M059J (cell line): Measurements from ENCODE around the gene DACH1. TPM values are rescaled to one million over a fixed set of nuclear protein-coding genes. Genes with fewer than 3 reads are reported as not detected.

Experiments
- DNase-seq: peaks from one replicate; pipeline ENCODE4 v3.0.0-alpha.2; 2012; ENCODE audit warnings: low read depth
- total RNA-seq: library from RNA; depleted of rRNA; stranded (reverse); fragments of >200 nt; shearing (Covaris generic); gene quantifications from 2 replicates; pipeline ENCODE4 v1.2.3, GENCODE V29; 2014

DACH1 gene
- total RNA-seq, 1 experiment from 2014 or later, result not detected

DNA sequence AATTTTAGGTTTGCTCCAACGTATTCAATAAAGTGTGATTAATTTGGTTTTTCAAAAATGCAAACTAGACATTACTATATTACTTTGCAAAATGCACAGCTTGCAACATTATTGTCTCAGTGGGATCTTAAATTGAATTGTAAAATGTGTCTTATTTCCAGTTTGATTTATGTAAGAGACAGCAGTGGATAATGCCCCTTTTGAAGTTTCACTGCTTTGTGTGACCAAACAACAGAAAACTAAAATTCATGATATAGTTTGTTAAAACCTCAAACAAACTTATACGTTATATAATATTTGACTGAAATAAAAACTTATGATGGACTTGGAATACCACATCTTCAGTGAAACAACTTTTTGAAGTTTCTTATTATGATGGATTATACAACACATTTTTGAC lies 279.8 kb downstream of the DACH1 start:
- DNase-seq, result no peak

DNA sequence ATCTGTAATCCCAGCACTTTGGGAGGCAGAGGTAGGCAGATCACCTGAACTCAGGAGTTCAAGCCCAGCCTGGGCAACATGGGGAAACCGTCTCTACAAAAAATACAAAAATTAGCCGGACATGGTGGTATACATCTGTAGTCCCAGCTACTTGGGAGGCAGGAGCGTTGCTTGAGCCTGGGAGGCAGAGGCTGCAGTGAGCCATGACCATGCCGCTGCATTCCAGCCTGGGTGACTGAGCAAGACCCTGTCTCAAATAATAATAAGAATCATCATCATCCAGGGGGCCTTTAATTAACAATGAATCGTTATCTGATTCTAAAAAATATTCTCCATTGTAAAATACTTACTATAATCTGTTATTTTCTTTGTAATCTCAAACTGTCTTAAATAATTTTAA lies 283.4 kb downstream of the DACH1 start:
- DNase-seq, result no peak

DNA sequence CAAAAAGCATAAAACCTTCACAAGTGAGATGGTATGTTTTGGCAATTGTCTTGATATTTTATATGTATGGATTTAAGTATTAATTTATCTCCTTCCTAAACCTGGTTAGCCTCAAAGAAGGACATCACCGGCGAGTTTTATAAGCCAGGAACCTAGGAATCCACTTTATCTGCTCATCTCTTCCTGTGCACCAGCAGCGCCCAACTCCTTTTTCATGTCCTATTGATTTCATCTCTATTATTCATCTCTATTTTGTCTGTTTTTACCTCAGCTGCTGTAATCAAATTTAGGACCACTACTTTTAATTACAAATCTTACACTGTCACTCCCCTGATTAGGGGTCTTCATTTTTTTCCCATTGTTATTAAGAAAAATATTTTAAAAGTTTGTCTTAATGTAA lies 286.4 kb downstream of the DACH1 start:
- DNase-seq, result no peak

DNA sequence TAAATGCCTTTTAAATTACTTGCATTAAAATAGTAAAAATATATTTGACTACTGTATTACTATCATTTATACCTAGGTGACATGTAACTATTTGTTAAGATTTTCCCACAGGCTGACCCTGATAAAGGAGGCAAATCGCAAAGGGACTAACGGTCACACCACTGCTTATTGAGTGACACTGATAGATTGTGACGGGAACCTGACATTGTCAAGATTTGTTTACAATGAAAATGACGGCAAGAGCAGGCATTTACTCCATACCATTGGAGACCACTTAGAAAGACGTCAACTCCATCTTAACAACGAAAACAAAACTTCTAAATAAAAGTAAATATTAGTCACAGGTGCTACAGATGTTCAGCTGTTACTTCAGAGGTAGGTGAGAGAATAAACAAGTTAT lies 289.0 kb downstream of the DACH1 start:
- DNase-seq, result no peak

DNA sequence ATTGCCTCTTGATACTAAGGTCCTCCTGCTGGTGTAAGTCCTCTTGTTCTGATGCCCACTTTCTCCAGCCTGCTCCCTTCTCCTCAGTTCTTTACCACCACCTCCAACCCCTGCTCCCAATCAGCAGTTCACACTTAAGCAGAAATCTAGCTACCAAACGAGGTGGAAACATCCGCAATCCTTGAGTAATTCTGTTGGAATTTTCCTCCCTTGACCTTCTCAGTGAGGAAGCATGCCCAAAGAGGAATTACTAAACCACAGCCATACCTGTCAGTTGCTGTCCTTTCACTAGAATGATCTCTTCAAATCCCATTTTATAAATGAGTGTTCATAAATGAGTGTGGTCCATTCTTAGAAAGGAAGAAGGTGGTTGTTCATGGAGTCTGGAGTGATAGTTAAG lies 289.9 kb downstream of the DACH1 start:
- peak; percentile 0 for DNase-seq

DNA sequence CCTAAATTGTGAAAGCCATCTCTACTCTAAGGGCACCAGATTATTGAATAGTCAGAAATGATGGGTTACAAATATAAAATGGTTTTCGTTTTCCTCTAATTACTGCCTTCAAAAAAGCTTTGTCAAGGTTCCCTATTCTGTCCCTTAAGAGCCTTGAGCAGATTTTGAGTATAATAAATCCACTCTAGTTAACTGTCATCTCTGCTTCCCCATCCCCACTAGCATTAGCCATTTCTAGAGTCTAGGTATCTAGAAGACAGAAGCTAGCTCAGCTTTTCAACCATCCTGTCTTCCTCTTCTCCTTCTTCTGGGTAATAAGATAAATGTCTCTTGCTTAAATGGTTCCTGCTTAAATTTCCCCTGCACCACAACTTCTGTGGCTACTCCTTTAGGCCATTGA lies 290.4 kb downstream of the DACH1 start:
- DNase-seq, result no peak

DNA sequence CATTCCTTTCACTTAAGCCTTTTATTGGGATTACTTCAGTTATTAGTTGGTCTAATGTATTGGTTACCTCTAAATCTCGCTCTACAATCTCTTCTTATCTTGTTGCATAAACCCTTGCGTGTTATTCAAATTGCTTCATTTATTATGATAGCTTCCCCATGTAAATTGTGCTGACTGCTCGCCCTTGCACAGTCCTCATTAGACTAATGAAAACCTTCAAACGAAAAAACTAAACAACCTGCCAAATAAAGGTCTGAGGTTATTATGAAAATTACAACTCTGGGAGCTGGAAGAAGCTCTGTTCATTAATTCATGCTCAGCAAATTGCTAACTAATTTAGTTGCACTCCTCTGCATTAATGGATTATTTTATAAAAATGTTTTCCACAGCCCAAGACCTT lies 320.1 kb downstream of the DACH1 start:
- no peak for DNase-seq

DNA sequence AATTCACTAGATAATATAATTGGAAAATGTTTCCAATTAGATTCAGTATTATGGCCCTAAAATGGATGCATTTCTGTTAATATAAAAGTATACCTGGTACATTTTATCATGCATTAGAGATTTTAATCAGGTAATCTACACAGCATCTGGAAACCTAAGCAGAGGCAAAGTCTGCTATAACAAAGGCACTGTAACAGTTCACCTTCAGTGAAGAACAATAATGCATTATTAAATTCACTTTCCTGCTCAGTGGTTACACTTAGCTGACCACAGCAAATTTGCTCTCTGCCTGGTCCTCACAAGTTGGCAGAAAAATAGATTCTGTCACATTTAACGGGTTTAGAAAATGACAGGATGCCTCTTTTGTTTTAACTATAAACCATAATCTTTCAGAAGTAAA lies 326.9 kb downstream of the DACH1 start:
- no peak for DNase-seq

DNA sequence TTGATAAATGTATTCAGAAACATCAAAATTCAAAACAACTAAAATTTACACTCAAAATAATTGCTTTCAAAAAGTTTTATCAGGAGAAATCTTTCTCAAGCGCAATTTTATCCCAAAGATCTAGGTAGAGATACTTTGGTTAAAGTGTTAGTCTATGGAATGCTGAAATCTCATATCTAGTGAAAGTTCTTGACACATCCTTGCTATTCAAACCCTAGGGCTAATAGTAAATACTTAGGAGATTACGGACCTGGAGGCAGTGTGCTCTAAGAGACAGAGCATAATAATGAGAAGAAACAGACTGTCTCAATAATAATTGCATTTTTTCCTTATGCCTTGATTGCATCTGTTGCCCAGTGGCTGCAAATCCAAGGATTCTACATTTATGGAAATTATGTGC lies 330.8 kb downstream of the DACH1 start:
- no peak for DNase-seq

DNA sequence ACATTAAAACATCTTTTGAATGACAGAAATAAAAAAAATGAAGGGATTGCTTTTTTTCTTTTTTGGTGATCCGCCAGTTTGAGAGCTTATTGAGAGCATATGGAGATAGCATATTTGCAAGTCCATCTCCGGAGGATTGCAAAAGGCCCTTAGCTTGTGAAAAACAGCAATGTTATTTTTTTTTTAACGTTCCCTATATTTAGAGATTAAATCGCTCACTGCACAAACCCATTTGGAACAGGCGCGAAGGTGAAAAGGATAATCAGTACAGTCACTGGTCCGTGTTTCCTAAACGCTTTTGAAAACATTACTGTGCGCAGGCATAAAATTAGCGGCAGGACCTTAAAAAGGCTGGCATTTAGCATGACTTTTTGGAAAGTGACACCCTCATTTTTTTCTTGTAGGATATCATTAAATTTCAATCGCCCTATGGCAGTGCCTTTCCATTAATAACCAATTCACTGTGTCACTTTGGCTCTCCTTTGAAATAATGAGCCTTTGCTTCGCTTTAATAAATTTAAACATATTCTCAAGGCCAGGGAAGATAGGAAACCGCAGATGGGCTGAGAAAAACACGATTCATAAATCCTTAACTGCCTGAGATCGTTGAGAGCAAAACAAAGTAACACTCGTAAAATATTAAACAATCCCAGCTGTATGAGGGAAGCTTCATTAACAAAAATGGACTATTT lies 342.2 kb downstream of the DACH1 start:
- no peak for DNase-seq

DNA sequence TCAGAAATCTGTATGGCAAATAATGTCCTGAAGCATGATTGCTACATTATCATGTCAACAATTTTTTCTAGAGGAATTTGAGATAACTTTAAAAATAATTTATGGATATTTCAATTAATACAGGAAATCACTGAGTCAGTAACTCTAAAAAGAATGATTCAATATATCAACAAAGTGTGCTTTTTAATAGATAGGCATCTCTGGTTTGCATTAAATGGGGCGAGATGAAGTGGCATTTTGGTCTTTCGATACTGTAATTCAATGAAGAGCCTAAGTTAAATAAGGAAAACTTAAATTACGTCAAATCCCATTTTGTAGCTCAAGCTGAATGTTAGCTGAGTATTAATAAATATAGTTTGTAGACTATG lies 342.8 kb downstream of the DACH1 start:
- DNase-seq, result no peak

DNA sequence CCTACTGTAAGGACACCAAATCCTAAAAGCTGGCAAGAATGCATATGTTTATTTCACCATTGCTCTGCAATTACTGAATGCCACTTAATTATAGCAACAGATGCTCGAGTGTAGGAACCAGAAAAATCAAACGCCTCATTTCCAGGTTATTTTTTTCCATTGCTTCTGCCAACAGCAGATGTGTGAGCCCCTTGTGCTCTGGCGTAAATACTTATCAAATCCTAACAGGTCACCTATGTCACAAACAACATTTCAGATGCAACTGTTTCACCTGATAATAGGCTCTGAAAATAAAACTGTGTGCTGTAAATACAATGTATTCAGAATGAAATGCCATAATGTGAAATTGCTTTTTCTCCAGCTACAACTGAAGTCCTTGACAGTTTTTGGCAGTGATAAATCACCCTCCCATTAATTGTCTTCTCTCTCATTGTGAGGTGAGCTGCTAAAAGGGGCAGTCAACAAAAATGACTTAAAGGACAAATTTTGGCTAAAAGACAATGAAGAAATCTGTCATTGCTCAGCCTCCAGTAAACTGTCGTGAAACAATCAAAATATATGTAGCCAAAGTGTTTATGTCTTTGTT lies 344.0 kb downstream of the DACH1 start:
- no peak for DNase-seq

DNA sequence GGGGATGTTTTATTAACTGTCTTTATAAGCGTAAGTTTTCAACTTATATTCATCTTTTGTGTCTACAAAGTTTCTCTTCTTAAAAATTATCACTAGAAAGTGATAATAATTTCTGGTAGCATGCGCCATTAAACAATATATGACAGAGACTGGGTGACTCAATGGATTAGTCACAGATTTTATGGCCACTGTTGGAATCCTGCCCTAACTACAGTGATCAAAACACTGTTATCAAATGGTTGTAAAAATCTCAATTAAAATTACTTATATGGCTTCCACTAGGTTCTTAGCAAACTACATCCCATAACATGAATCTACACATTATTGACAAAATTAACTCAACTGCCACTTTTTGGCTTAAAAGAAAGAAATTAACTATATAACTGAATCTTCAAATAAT lies 350.0 kb downstream of the DACH1 start:
- DNase-seq, result no peak

DNA sequence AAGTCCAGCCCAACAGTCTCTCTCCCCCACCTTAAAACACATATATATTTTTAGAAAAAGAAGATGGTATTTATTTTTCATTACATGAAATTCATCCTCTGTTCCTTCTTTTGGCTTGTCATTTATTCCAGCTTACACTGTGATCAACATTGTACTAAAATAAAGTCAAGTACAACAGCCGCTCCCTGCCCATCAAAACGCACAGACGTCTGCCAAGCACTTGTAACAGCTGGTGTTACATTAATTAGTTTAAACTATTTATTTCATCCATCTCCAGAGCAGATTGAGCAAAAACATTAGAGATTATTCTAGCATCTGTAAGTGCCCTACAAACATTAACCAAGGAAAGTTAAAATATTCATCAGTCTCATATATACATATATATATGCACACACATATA lies 350.5 kb downstream of the DACH1 start:
- no peak for DNase-seq

DNA sequence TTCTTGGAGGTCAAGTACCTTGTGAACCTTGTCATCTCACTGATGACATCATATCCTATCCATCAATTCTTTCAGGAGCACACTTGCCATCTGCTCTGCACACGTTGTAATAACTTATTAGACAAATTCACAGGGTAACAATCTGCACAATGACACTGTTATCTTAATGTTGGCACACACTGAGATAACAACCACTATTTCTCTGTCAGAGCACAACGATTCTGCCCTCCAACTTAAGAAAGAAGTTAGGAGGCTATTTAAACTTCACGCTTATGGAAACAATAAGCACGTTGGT lies 351.3 kb downstream of the DACH1 start:
- DNase-seq, result no peak

DNA sequence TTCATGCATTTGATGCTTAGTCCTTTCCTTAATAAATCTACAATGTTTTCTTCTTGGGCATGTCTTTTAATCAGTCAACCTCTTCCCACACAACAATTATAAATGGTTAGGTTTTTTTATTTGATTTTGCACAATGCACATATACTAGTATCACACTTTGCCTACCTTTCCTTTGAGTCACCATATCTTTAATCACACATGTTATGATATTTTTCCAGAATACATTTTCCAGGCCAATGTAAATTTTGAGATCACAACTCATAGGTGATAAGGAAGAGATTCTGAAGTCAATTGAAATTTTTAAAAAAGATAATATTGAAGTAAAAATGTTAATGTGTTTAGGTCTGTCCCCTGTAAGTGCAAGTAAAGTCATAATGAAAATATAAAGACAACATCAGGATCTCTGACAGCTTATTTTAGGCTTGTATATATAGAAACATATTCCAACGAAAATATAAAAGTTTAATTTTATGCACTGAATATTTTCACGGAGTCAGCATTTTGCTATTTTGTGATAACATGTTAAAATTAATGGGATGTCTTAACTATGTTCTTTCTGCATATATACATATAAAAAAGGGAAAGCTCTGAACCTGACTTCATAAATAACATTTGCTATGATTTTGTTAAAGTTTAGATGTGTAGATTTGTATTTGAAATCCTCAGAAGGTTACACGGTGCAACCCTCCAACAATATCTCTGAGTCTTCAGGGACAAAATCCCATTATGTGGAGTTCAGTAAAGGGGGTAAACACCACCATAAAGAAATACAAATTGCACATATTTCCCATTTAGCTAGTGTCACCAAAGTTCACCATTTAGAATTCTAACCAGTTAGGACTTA lies 351.9 kb downstream of the DACH1 start:
- no peak for DNase-seq

DNA sequence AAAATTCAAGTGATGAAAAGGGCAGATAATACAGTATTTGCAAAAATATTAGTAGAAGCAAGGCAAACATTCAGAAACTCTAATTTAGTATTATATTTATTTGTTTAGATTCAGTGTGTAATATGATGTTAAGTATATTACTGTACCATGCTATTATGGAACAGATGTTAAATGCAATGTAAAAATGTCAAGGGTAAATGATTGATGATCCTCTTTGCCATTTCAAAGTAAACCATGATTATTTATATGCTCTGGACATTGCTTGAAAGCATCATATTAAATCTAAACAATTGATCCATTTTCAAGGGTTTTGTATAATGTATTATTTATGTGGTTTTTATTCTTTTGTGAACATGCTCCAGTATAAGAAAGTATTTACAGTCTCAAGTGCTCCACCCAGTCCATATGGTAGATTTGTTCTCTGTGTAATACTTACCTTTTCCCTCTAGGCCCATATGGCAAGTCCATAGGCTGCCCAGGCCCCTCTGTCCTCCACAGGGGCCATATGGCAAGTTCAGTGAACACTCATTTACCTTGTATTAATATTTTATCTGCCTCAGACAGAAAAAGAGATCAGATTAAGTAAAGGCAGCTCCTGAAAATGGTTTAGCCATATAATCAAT lies 353.5 kb downstream of the DACH1 start:
- DNase-seq, result no peak

DNA sequence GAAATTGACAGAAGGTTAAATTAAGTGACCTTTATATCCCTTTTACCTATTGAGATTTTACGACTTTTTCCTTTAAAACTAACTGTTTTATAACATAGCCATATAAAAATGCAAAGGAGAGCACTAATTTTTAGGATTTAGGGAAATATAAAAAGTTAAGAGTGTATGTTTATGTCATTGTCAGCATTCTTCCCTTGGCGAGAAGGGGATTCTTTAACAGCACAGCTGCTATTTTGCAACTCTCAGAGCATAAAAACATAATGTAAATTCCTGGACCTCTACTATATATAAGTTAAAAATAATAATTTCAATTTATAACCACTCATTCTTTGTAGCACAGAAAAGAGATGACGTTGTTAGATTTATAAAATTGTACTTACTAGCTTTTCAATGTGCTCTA lies 363.2 kb downstream of the DACH1 start:
- no peak for DNase-seq

DNA sequence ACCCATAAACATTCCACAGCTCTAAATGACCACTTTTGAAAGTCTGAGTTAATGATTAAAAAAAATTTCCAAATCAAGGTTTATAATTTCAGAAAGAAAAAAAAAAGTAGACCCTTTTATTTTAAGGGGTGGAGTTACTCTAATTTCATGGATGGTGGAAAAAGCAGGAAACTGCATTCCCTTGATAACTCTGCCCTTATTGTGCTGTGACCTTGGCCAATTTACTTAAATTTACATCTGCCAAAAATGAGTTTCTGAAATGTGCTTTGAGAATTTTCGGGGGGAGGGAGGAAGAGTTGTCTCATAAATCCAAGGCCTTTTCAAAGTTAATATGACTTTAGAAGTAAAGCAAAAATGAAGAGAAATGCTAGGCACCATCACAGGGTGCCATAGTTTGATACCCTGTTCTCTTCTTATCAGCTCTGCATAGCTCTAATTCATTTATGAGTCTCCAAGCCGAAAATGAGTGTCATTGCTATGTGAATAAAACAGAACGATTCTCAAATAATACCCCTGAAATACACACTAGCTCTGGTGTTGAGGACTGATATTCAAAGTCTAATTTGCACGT lies 367.0 kb downstream of the DACH1 start:
- no peak for DNase-seq

DNA sequence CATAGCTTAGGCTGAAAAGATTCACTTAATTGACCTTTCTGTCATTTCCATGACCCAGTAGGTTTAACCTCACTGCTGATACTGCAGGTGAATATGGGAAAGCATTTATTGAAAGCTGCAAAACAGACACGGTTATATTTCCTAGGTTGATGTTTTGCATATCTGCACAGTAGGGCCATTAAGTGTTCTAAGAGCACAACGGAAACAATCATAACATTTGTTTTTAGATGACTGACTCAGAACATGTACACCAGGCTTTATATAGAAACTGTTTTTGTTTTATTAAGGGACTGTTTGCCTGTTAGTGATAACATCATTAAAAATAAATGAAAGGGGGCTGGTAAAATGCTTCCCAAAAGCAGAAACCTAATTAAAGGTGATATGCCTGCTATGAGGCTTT lies 367.8 kb downstream of the DACH1 start:
- no peak for DNase-seq

DNA sequence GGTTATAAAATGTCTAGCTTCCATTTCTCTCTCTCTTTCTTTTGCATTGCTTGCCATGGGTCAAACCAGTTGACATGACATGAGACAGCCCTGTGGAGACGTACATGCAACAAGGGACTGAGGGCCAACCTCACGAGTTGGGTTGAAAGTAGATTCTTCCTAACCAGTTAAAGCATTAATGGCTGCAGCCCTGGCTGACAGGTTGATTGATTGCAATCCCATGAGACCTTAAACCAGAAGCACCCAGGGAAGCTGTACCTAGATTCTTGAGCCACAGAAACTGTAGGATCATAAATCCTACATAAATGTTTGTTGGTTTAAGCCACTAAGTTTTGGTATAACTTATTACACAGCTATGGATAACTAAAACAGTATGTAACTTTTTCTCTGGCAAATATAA lies 373.8 kb downstream of the DACH1 start:
- DNase-seq, result no peak

DNA sequence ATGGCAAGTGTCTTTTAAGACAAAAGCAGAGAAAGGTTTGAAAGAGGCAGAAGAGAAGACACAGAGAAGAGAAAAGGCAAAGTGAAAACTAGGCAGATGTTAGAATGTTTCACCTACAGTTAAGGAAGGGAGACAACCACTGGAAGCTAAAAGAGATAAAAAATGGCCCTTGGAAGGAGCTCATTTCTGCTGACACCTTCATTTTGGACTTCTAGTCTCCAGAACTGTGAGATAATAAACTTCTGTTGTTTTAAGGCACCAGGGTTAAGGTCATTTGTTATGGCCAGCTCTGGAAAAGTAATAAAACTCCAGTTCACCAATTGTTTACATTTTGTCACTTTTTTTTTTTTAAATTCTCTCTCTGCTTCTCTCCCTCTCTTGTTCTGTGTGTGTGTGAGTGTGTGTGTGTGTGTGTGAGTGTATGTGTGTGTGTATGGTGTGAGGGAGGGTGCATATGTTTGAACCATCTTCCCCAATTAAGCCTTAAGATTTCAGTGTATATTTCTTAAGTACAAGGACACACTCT lies 374.6 kb downstream of the DACH1 start:
- DNase-seq, result no peak
